HG02610 (cell line): Measurements from ENCODE around the gene ZSCAN9.
A peak's percentile ranks its signal among the peaks of the same experiment; 100 is the strongest.

Experiments
- ATAC-seq: cut with Tn5 transposase; IDR thresholded peaks from one replicate; pipeline ENCODE4 v1.9.1; 2021; ENCODE audit warnings: mild to moderate bottlenecking, moderate library complexity; ENCODE audit not compliant: unreplicated experiment

ZSCAN9 gene

DNA sequence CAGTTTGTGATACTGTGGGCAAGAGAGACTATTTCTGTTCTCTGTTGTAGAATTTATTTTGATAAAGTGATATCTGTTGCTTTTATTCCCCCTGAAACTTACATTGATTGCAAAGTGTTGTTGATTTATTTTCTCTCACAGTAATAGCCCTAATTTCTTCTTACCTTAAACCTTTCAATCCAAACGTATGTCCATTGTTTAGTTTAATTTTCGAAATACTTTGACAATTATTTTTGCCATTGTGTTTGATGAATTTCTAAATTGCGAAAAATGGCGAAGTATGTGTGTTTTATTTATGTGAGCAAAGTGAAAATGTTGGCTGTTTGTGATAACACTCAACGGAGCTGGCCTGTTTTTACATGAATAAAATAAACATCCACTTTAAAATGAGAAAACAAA is 41.5 kb downstream of the ZSCAN9 start:
- ATAC-seq: no peak

DNA sequence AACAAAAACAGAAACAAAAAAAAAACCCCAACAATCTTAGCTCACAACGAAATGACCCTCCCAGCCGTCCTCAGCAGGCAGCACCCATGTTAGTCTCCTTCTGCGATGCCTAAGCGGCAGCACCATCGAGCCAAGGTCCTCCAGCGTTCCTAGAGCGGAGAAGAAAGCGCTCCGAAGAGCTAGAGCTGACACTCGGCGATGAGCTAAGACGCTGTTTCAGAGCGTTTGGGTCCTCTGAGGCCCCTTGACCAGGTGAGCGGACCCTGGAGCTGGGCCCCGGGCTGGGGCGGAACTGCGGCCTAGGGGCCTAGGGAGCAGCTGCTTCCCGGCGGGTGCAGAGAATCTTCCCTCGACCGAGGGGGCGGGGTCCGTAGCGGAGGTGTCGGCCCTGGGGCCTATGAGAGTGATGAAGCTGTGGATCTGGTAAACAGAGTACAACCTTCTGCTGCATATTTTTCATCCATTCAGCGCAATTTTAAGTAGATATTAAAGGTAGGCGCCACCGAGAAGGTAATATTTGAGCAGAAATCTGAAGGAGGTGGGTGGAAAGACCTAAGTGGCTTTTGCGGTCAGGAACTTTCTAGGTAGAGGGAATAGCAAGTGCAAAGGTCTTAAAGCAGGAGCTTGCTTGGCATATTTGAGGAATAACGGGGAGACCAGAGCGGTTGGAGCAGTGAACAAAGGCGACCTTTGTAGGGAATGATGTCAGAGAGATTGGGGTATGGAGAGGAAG is 42.1 kb downstream of the ZSCAN9 start, which contains the start of gene ZSCAN26:
TSS of gene ZSCAN26 (plus strand) at position 182 of the 733 bp plus-strand sequence. CDS start 4,777 bp downstream, outside the sequence.
- ATAC-seq: peak; percentile 95

DNA sequence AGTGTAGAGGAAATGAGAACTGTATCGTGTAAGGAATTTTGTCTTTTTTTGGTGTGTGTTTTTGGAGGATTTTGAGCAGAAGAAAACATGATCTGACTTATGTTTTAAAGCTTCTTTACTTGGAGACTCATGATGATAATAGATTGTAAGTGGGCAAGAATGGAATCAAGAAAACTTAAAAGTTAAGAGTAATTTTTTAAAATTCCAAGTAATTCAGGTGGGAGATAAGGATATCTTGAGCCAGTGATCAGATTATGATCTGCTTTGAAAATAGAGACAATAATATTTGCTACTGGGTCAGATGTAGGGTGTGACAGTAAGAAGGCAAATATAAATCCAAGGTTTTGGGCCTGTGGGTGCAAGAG is 42.6 kb downstream of the ZSCAN9 start:
- ATAC-seq: no peak

DNA sequence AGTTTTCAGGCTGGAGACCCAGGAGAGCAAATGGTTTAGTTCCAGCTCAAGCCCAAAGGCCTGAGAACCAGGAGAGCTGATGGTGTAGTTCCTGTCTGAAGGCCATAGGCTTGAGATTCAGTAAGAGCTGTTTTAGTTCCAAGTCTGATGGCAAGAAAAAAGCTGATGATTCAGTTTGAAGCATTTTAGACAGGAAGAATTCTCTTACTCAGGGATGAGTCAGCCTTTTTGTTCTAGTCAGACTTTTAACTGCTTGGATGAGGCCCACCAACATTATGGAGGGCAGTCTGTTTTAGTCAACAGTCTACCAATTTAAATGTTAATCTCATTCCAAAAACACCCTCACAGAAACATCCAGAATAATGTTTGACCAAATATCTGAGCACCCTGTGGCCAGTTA is 44.4 kb downstream of the ZSCAN9 start:
- no peak for ATAC-seq

DNA sequence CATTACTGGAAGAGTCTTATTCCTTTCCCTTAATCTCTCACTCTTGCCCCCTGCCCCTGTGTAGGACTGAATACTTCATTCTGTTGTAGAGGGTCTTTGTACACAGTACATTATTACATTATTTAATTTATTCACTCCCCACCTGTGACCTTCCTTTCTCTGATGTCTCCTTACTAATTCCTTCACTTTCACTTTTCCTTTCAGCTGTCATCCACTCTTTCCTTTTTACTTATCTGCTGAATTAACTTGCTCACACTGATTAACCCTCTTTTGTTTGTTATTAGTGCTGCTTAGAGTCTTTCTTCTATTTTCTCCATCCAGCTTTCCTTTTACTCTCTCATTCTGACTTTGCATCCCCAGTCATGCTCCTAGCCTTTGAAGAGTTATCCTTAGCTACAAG is 49.8 kb downstream of the ZSCAN9 start:
- ATAC-seq: no peak

DNA sequence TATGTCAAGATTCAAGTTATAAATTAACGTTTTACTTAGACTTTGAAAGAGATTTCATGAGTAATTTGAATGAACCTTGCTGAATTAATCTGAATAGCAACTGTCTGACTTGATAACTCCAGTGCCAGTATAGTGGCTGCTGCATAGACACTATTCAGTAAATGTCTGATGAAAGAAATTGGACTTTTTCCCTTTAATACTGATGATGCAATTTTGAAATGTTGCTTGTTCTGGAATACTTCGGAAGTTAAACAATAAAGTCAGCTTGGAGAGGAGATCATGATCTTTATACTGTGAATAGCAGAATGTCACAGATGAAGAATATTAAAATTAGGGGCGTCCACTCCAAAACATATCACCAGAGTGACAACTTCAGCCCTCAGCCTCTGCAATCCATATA is 52.7 kb downstream of the ZSCAN9 start:
- no peak for ATAC-seq

DNA sequence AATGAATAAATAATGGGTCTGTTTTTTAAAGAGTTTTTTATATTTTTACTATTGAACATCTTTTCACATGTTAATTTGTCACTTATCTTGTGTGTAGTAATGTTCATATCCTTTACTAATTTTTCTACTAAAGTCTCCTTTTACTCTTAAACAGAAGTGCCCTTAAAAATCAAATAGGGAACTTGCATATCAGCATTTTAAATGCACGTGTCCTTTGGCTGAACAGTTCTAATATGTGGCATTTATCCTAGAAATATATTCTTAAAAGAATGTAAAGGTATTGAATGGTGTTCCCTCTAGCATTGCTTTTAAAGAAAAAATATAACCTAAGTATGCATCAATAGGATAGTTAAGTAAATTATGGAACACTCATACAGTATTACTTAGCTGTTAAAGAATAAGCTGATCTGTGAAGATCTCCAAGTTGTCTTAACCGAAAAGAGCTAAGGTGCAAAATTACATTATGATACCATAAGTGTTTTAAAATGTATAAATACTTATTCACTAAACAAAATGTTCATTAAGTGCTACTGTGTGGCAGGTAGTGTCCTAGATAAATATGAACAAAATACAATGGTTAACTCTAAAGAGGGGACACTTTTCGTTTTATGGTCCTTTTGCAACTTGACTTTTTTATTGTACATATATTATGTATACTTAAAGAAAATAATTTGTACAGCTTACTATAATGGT is 55.7 kb downstream of the ZSCAN9 start:
- ATAC-seq: no peak

DNA sequence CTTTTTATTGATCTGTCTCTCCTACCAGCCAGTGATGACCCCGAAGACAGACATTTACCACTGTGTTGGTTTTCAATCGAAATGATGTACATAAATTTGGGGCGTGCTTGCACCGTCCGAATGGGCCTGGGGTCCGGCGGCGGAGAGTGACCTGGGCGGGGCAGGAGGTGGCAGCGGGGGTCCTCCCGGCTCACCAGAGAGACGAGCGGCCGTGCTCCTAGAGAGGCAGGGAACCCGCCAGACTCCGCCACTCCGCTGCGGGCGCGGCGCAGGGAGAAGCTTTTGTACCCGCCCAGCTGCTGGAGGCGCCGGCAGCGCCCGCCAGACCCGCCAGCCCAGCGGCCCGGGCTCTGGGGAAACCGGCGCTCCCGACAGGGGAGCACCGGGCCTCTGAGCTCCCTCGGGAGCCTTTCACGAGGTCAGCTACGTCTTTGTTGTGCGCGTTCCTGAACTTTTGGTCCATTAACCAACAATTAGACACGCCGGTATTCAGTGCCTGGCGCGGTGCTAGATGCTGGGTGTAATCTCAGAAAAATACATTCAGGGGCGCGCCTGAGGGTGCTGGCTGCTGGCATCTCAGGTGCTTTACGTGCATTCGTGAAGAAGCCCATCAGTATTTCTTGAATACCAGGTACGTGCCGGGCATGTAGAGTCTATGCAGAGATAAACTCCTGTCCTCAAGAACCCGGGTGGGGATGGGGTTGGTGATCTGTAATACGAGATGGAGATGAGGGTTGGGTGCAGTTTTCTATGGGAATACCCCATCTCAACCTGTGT is 56.4 kb downstream of the ZSCAN9 start, which contains the start of gene PGBD1:
TSS of gene PGBD1 (plus strand) at position 285 of the 777 bp plus-strand sequence. CDS start 2,242 bp downstream, outside the sequence.
- ATAC-seq: peak; percentile 87

DNA sequence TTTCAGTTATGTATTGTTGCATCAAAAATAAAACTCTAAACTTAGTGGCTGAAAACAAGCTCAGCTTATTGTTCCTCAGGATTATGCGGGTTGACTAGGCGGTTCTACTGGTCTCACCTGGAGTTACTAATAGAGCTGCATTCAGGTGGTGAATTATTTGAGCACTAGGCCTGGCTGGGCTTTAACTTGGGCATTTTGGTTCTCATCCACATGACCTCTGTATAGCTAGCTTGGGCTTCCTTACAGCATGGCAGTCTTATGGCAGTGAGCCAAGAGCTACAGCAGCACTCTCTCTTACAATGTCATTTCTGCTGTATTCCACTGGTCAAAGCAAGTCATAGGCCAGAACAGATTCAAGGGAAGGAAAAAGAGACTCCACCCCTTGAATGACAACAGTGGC is 57.9 kb downstream of the ZSCAN9 start:
- ATAC-seq: no peak
